Measurements from ENCODE around the gene HSD3B7. TPM values are rescaled to one million over a fixed set of nuclear protein-coding genes. Genes with fewer than 3 reads are reported as not detected.
A peak's percentile ranks its signal among the peaks of the same experiment; 100 is the strongest.

The HSD3B7 gene
- total RNA-seq, 6 donors from 2014 or later: 10.5 to 38.8 (median 21.3) TPM

DNA sequence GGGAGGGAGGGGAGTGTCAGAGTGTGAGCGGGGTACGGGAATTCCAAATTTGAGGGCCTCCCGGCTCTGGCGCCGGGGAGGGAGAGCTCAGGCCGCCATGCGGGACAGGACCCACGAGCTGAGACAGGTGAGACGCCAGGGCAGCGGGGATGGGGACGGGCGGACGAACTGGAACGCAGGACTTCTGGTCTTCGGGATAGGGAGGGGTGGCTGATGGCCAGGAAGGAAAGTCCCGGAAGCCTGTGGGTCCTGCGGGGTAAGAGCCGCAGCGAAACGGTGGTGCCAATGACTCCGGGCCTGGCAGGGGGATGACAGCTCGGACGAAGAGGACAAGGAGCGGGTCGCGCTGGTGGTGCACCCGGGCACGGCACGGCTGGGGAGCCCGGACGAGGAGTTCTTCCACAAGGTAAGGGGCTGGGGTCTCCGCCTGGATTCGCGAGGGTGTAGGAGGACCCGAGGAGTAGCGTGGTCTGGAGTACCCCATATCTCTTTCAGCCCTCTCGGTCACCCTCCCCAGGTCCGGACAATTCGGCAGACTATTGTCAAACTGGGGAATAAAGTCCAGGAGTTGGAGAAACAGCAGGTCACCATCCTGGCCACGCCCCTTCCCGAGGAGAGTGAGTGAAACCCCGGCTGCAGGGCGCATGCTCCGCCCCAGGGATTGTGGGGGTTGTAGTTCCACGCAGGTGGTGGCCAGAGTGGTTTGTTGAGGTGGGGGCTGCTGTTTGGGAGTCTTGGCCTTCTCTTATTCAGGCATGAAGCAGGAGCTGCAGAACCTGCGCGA lies 48.9 kb downstream of the HSD3B7 start:
- Histone ChIP-seq H3K27ac (peak overlapping the region; percentile 93 to 99 (median 96)), H3K36me3 (peaks cover 0 to 44% (median 20%) of the 10 kb centered on the region in 4 donors), H3K4me3 (peak overlapping the region; percentile 64 to 99 (median 93)), H3K9me3 (no peaks in the 10 kb centered on the region), H3K4me1 (peaks cover 9 to 33% (median 21%) of the 10 kb centered on the region in 4 donors), H3K27me3 (no peaks in the 10 kb centered on the region)
- 1 to 2% methylated on average over 8 to 47 of the region's 47 CpGs for WGBS, 2 donors
- ATAC-seq (ENCODE audit: low FRiP score in 2 of 2) (peak; percentile 88 to 89), DNase-seq (peak; percentile 92 to 94)
- TF ChIP-seq EP300 (IDR thresholded peaks at IDR 0.05): no peak
- peak in 3 of 4 donors; percentile 7 to 71 (median 48) for TF ChIP-seq POLR2A (IDR thresholded peaks at IDR 0.05)
- TF ChIP-seq POLR2AphosphoS5 (IDR thresholded peaks at IDR 0.05): peak; percentile 68 to 75
- TF ChIP-seq, protein P1, sequence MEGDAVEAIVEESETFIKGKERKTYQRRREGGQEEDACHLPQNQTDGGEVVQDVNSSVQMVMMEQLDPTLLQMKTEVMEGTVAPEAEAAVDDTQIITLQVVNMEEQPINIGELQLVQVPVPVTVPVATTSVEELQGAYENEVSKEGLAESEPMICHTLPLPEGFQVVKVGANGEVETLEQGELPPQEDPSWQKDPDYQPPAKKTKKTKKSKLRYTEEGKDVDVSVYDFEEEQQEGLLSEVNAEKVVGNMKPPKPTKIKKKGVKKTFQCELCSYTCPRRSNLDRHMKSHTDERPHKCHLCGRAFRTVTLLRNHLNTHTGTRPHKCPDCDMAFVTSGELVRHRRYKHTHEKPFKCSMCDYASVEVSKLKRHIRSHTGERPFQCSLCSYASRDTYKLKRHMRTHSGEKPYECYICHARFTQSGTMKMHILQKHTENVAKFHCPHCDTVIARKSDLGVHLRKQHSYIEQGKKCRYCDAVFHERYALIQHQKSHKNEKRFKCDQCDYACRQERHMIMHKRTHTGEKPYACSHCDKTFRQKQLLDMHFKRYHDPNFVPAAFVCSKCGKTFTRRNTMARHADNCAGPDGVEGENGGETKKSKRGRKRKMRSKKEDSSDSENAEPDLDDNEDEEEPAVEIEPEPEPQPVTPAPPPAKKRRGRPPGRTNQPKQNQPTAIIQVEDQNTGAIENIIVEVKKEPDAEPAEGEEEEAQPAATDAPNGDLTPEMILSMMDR (IDR thresholded peaks at IDR 0.05): peak in 1 of 6 experiments; percentile 11

DNA sequence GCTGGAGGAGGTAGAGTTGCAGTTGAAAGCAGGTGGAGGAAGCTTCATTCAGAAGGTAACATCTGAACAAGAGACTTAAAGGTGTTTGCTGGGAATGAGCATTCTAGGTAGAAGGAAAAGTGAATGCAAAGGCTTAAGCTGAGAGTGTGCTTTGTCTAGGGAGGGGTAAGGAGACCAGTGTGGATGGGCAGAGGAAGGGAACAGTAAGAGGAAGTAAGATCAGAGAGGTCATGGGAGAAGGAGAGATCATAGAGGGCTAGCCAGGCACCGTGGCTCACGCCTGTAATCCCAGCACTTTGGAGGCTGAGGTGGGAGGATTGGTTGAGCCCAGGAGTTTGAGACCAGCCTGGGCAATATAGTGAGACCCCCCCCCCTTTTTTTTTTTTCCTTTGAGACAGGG lies 51.7 kb downstream of the HSD3B7 start:
- 42 to 43% methylated on average over 2 of the region's 2 CpGs for WGBS, 2 donors
- Histone ChIP-seq H3K4me1 (peaks cover 9 to 33% (median 21%) of the 10 kb centered on the region in 4 donors), H3K36me3 (peaks cover 9 to 66% (median 42%) of the 10 kb centered on the region in 4 donors), H3K9me3 (no peaks in the 10 kb centered on the region), H3K4me3 (no peak overlapping the region), H3K27ac (no peak overlapping the region), H3K27me3 (no peaks in the 10 kb centered on the region)
- TF ChIP-seq, protein P1 (IDR thresholded peaks at IDR 0.05): no peak
- TF ChIP-seq POLR2AphosphoS5 (IDR thresholded peaks at IDR 0.05): no peak
- no peak for TF ChIP-seq POLR2A (IDR thresholded peaks at IDR 0.05)
- TF ChIP-seq EP300 (IDR thresholded peaks at IDR 0.05): no peak
- DNase-seq (peak in 1 of 2 donors; percentile 24), ATAC-seq (ENCODE audit: low FRiP score in 2 of 2) (no peak)

Small RNA genes within 50 kb of the gene (small RNA-seq; reads per million reads assigned to genes)
- gene AC135048.1: 0 reads per million in 4 donors

Other genes starting within 250 kb of the HSD3B7 start
- 10 to 100 TPM; 27.4 to 70.2 (median 33.5) TPM for gene PHKG2, start 236.8 kb upstream of the HSD3B7 start, total RNA-seq
- 10 to 100 TPM in 4 of 6 donors, 1 to 10 TPM in 2; 6.1 to 45.1 (median 16.0) TPM for gene CFAP119, start 223.1 kb upstream of the HSD3B7 start, total RNA-seq
- 100 to 1,000 TPM in 2 of 6 donors, 10 to 100 TPM in 4; 69.9 to 137 (median 95.2) TPM for gene RNF40, start 222.9 kb upstream of the HSD3B7 start, total RNA-seq
- 10 to 100 TPM; 13.1 to 32.5 (median 14.8) TPM for gene ZNF629, start 198.0 kb upstream of the HSD3B7 start, total RNA-seq
- 10 to 100 TPM; 15.7 to 32.8 (median 28.2) TPM for gene BCL7C, start 91.1 kb upstream of the HSD3B7 start, total RNA-seq
- 10 to 100 TPM in 2 of 6 donors, 1 to 10 TPM in 4; 4.2 to 14.5 (median 7.1) TPM for gene CTF1, start 88.6 kb upstream of the HSD3B7 start, total RNA-seq
- 10 to 100 TPM in 4 of 6 donors, 1 to 10 TPM in 2; 7.3 to 40.9 (median 15.5) TPM for gene FBXL19, start 61.6 kb upstream of the HSD3B7 start, total RNA-seq
- gene ORAI3, start 36.1 kb upstream of the HSD3B7 start, total RNA-seq: 10 to 100 TPM; 22.2 to 33.9 (median 28.4) TPM
- gene SETD1A, start 27.5 kb upstream of the HSD3B7 start, total RNA-seq: 10 to 100 TPM in 5 of 6 donors, 1 to 10 TPM in 1; 9.1 to 30.4 (median 17.0) TPM
- 1 to 10 TPM in 2 of 6 donors, under 1 TPM in 4; 0.30 to 2.1 (median 0.51) TPM for gene STX1B, start 25.4 kb downstream of the HSD3B7 start, total RNA-seq
- 100 to 1,000 TPM in 3 of 6 donors, 10 to 100 TPM in 3; 44.8 to 168 (median 96.3) TPM for gene STX4, start 48.4 kb downstream of the HSD3B7 start, total RNA-seq
- gene ZNF668, start 89.0 kb downstream of the HSD3B7 start, total RNA-seq: 10 to 100 TPM in 4 of 6 donors, 1 to 10 TPM in 2; 8.4 to 21.0 (median 11.4) TPM
- 10 to 100 TPM; 16.7 to 40.9 (median 23.2) TPM for gene ZNF646, start 89.2 kb downstream of the HSD3B7 start, total RNA-seq
- gene PRSS53, start 103.7 kb downstream of the HSD3B7 start, total RNA-seq: 1 to 10 TPM in 5 of 6 donors, under 1 TPM in 1; 0.91 to 8.4 (median 3.0) TPM
- 100 to 1,000 TPM in 1 of 6 donors, 10 to 100 TPM in 5; 37.7 to 105 (median 61.4) TPM for gene VKORC1, start 109.6 kb downstream of the HSD3B7 start, total RNA-seq
- gene BCKDK, start 123.2 kb downstream of the HSD3B7 start, total RNA-seq: 10 to 100 TPM; 23.2 to 64.4 (median 39.3) TPM
- gene KAT8, start 132.5 kb downstream of the HSD3B7 start, total RNA-seq: 100 to 1,000 TPM in 1 of 6 donors, 10 to 100 TPM in 5; 73.9 to 144 (median 83.6) TPM
- 100 to 1,000 TPM in 3 of 6 donors, 10 to 100 TPM in 3; 59.7 to 155 (median 109) TPM for gene PRSS8, start 150.5 kb downstream of the HSD3B7 start, total RNA-seq
- gene PRSS36, start 164.9 kb downstream of the HSD3B7 start, total RNA-seq: 10 to 100 TPM in 2 of 6 donors, 1 to 10 TPM in 4; 1.4 to 61.8 (median 5.6) TPM
- 100 to 1,000 TPM in 3 of 6 donors, 10 to 100 TPM in 3; 65.7 to 258 (median 145) TPM for gene FUS, start 194.9 kb downstream of the HSD3B7 start, total RNA-seq
- 100 to 1,000 TPM in 1 of 6 donors, 10 to 100 TPM in 5; 44.0 to 103 (median 83.7) TPM for gene PYCARD, start 217.6 kb downstream of the HSD3B7 start, total RNA-seq
- gene TRIM72, start 228.9 kb downstream of the HSD3B7 start, total RNA-seq: under 1 TPM in 1 of 6 donors, not detected in 5; 0.27 TPM
- not detected for gene PYDC1, start 231.9 kb downstream of the HSD3B7 start, total RNA-seq